Panc1 (cell line): ENCODE data around the gene CHMP6. TPM values are rescaled to one million over a fixed set of nuclear protein-coding genes. Genes with fewer than 3 reads are reported as not detected.
A peak's percentile ranks its signal among the peaks of the same experiment; 100 is the strongest.

Experiments
- ATAC-seq: fragments of 200-7000 bp; cut with Tn5 transposase; 2 replicates; pipeline ENCODE4 v1.9.1; 2020; ENCODE audit warnings: mild to moderate bottlenecking, moderate library complexity
- BruUV-seq: library from RNA; stranded (reverse); fragments of 400-500 nt; replicated peaks from 2 replicates; lab custom pipeline; 2021; lab: Mats Ljungman, UMichigan
- CTCF ChIA-PET: fragments of 300-600 bp; sonication (Branson Sonifier 250); formaldehyde crosslinking; loops from one replicate; lab custom pipeline; 2022; ENCODE audit warnings: antibody characterized with exemption; lab: Charles Lee
- POLR2A ChIA-PET: fragments of 300-600 bp; sonication (Branson Sonifier 250); formaldehyde crosslinking; loops from one replicate; lab custom pipeline; 2022; ENCODE audit warnings: antibody characterized with exemption; lab: Charles Lee
- DNase-seq: peaks from one replicate; pipeline ENCODE4 v3.0.0-alpha.2; 2010; ENCODE audit warnings: low read depth, low spot score
- H3K27ac ChIP-seq: 2 replicates; pipeline ENCODE4 v1.5.1; 2011; ENCODE audit warnings: mild to moderate bottlenecking, low read length, inconsistent platforms
- H3K27me3 ChIP-seq: fragments of 200-500 bp; sonication (Bioruptor generic); 2 replicates; pipeline ENCODE4 v1.6.0; 2014; ENCODE audit warnings: low read length, inconsistent platforms; ENCODE audit not compliant: control insufficient read depth, insufficient read depth
- H3K36me3 ChIP-seq: fragments of 200-500 bp; sonication (Bioruptor generic); 2 replicates; pipeline ENCODE4 v1.5.1; 2014; ENCODE audit warnings: inconsistent platforms, mild to moderate bottlenecking, low read length, moderate library complexity; ENCODE audit not compliant: control insufficient read depth, insufficient read depth
- H3K4me1 ChIP-seq: 2 replicates; pipeline ENCODE4 v1.5.1; 2011; ENCODE audit warnings: inconsistent platforms, mild to moderate bottlenecking, low read length, moderate library complexity; ENCODE audit not compliant: control insufficient read depth, insufficient read depth
- H3K4me3 ChIP-seq, 2 experiments: 2 replicates each; pipeline ENCODE4 v1.5.1; 2011 to 2012; ENCODE audit warnings: low read depth in 2 of 2, low read length in 2 of 2, mild to moderate bottlenecking in 2 of 2, inconsistent platforms in 1 of 2, moderate library complexity in 1 of 2
- H3K9me3 ChIP-seq: fragments of 200-500 bp; sonication (Bioruptor generic); 2 replicates; pipeline ENCODE4 v1.5.1; 2014; ENCODE audit warnings: low read depth, mild to moderate bottlenecking, inconsistent platforms, low read length, moderate library complexity; ENCODE audit not compliant: control insufficient read depth, insufficient read depth
- POLR2AphosphoS5 ChIP-seq: IDR thresholded peaks from 2 replicates; pipeline ENCODE4 v1.6.1; 2012; ENCODE audit warnings: mild to moderate bottlenecking, low read depth, low read length, moderate library complexity
- SIN3A ChIP-seq: IDR thresholded peaks from 2 replicates; pipeline ENCODE4 v1.6.1; 2012; ENCODE audit warnings: low read depth, mild to moderate bottlenecking, low read length, moderate library complexity, borderline replicate concordance; ENCODE audit not compliant: insufficient read depth
- TCF7L2 ChIP-seq: IDR thresholded peaks from 2 replicates; pipeline ENCODE4 v1.6.1; 2011; ENCODE audit warnings: mild to moderate bottlenecking, low read depth, low read length, inconsistent platforms
- in situ Hi-C: cut with HindIII; loops from 2 replicates; pipeline ENCODE4 v1.10.0; 2016; ENCODE audit warnings: low sequenced_read_pairs, low pct_unique_long_range_greater_than_20kb
- intact Hi-C: fragments of 100-400 bp; cut with micrococcal nuclease; formaldehyde crosslinking; loops from one replicate; pipeline ENCODE4 v1.10.0; 2022; ENCODE audit not compliant: unreplicated experiment
- total RNA-seq: library from RNA; stranded (reverse); gene quantifications from one replicate; pipeline ENCODE4 v1.2.1, GENCODE V29; 2021; ENCODE audit not compliant: unreplicated experiment
- TF ChIP-seq, protein P1 (sequence below): fragments of 450-650 bp; IDR thresholded peaks from 2 replicates; pipeline ENCODE4 v1.5.1; 2017; ENCODE audit warnings: mild to moderate bottlenecking
- TF ChIP-seq, protein P2 (sequence below), 2 experiments: IDR thresholded peaks; 2 replicates each; pipeline ENCODE4 v1.6.1; 2011 to 2012; ENCODE audit warnings: low read depth in 2 of 2, control low read depth in 1 of 2, low read length in 1 of 2, mild to moderate bottlenecking in 1 of 2, moderate library complexity in 1 of 2; ENCODE audit not compliant: insufficient read depth in 1 of 2

The CHMP6 gene
- total RNA-seq, 1 experiment from 2014 or later: 43.7 TPM

DNA sequence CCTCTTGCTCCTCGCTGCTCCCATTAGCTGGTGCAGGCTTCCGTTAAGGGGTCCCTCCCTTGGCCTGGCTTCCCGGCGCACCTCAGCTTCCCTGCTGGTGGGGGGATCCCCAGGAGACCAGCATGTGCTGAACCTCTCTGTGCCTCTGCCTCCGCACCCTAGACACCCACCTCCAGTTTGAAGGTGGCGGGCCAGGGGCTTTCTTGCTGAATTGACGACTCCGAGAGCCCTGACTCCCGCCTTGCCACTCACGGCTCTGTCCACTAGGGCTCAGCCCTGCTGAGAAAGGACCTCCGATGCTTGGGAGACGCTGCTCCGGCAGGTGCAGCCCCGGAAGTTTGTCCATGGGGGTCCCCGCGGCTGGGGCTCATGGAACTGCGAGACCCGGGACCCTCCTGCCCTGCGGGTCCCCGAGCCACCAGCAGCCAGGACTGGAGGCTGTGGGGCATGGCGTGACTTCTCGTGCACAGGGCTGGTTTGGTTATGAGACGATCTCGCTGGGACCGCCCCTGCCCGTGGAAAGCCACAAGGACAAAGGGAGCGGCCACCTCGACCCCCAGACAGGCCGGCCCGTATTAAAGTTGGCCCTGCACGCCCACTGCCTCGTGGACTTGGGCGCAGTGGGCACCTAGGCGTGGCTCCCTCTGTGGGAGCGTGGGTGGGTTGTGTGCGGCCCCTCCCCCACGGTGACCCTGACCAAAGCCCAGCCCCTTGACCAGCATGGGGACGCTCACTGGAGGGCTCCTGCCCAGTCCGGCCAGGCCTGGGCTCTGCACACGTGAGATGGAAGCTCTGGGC lies 8.1 kb downstream of the CHMP6 start:
- no peak for TF ChIP-seq SIN3A
- ChIA-PET CTCF (no interaction called here), POLR2A (no interaction called here)
- Histone ChIP-seq H3K27ac (no peak overlapping the region), H3K36me3 (no peaks in the 10 kb centered on the region), H3K9me3 (no peaks in the 10 kb centered on the region), H3K4me1 (peaks cover 17% of the 10 kb centered on the region), H3K27me3 (peaks cover 7% of the 10 kb centered on the region; the same call in 1 of the 2 replicates), H3K4me3 (no peak overlapping the region)
- intact Hi-C loops (no loop called here), in situ Hi-C loops (no loop called here)
- ATAC-seq: no peak
- no TSS peak for BruUV-seq
- DNase-seq: no peak

DNA sequence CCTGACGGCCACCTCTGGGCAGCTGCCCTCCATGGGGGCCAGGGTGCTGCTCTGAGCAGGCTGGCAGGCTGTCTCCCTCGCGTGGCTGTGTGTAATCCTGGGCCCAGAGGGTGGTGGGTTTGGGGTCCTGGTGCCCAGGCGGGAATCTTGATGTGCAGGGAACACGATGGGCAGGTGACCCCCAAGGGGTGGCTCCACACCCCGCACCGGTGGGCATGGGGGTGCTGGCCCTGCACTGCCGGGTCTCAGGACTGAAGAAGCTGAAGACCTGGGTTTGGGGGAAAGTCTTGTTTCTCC lies 8.6 kb downstream of the CHMP6 start:
- H3K4me3 ChIP-seq: no peak overlapping the region
- ATAC-seq (no peak), DNase-seq (no peak)
- H3K27me3 ChIP-seq: peaks cover 9% of the 10 kb centered on the region; the same call in 1 of the 2 replicates
- H3K36me3 ChIP-seq: no peaks in the 10 kb centered on the region
- H3K9me3 ChIP-seq: no peaks in the 10 kb centered on the region
- in situ Hi-C loops (no loop called here), intact Hi-C loops (no loop called here)
- POLR2A ChIA-PET: no interaction called here
- peaks cover 17% of the 10 kb centered on the region for H3K4me1 ChIP-seq
- no TSS peak for BruUV-seq
- no peak overlapping the region for H3K27ac ChIP-seq
- CTCF ChIA-PET: interaction anchor here (0.5 kb wide), 1 partner anchor 1127 kb away, joined by 4 read pairs; no protein-coding TSS in a partner anchor
- TF ChIP-seq, protein P1, sequence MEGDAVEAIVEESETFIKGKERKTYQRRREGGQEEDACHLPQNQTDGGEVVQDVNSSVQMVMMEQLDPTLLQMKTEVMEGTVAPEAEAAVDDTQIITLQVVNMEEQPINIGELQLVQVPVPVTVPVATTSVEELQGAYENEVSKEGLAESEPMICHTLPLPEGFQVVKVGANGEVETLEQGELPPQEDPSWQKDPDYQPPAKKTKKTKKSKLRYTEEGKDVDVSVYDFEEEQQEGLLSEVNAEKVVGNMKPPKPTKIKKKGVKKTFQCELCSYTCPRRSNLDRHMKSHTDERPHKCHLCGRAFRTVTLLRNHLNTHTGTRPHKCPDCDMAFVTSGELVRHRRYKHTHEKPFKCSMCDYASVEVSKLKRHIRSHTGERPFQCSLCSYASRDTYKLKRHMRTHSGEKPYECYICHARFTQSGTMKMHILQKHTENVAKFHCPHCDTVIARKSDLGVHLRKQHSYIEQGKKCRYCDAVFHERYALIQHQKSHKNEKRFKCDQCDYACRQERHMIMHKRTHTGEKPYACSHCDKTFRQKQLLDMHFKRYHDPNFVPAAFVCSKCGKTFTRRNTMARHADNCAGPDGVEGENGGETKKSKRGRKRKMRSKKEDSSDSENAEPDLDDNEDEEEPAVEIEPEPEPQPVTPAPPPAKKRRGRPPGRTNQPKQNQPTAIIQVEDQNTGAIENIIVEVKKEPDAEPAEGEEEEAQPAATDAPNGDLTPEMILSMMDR: no peak
- TF ChIP-seq, protein P2, sequence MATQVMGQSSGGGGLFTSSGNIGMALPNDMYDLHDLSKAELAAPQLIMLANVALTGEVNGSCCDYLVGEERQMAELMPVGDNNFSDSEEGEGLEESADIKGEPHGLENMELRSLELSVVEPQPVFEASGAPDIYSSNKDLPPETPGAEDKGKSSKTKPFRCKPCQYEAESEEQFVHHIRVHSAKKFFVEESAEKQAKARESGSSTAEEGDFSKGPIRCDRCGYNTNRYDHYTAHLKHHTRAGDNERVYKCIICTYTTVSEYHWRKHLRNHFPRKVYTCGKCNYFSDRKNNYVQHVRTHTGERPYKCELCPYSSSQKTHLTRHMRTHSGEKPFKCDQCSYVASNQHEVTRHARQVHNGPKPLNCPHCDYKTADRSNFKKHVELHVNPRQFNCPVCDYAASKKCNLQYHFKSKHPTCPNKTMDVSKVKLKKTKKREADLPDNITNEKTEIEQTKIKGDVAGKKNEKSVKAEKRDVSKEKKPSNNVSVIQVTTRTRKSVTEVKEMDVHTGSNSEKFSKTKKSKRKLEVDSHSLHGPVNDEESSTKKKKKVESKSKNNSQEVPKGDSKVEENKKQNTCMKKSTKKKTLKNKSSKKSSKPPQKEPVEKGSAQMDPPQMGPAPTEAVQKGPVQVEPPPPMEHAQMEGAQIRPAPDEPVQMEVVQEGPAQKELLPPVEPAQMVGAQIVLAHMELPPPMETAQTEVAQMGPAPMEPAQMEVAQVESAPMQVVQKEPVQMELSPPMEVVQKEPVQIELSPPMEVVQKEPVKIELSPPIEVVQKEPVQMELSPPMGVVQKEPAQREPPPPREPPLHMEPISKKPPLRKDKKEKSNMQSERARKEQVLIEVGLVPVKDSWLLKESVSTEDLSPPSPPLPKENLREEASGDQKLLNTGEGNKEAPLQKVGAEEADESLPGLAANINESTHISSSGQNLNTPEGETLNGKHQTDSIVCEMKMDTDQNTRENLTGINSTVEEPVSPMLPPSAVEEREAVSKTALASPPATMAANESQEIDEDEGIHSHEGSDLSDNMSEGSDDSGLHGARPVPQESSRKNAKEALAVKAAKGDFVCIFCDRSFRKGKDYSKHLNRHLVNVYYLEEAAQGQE (IDR thresholded peaks at IDR 0.05; ENCODE audit: insufficient read depth in 1 of 2, low read depth in 2 of 2, low read length in 1 of 2): no peak
- TF ChIP-seq POLR2AphosphoS5 (no peak), SIN3A (no peak), TCF7L2 (no peak)

DNA sequence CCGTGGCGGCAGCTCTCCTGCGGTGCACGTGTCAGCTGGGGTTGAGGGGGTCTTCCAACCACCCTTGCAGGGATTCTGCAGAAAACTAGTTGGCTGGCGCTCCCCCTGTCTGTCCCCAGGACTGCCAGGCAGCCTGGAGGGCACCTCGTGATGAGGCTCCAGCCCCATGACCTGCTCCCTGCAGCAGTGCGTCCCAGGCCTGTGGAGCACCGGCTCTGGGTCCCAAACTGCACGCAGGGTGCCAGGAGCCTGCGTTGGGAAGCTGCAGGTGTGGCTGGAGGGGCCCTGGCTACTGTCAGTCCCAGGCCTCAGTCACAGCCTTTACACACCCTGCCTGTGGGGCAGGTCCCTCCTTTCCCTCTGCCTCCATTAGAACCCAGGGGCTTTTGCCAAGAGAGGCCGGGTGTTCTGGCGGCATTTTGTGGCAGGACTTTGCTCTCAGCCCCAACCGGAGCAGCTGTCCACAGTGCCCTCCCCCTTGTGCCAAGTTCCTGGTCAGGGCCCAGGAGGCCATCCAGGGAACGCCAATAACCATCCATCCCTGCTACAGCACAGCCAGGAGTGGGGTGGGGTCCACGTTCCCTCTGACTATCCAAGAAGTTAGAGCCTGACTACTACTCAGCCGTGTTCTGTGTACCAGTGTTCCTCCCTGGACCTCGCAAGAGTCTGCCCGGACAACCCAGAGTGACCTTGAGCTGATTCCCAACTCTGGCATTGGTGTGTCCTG lies 9.2 kb downstream of the CHMP6 start:
- H3K36me3 ChIP-seq: no peaks in the 10 kb centered on the region
- H3K9me3 ChIP-seq: no peaks in the 10 kb centered on the region
- in situ Hi-C loops (no loop called here), intact Hi-C loops (no loop called here)
- H3K4me1 ChIP-seq: peaks cover 17% of the 10 kb centered on the region
- TF ChIP-seq TCF7L2 (no peak), POLR2AphosphoS5 (no peak), SIN3A (no peak)
- TF ChIP-seq, protein P2 (IDR thresholded peaks at IDR 0.05; ENCODE audit: insufficient read depth in 1 of 2, low read depth in 2 of 2, low read length in 1 of 2): no peak
- TF ChIP-seq, protein P1: no peak
- peaks cover 9% of the 10 kb centered on the region for H3K27me3 ChIP-seq
- H3K4me3 ChIP-seq: no peak overlapping the region
- BruUV-seq: no TSS peak
- DNase-seq (no peak), ATAC-seq (peak; percentile 2; the same call in 1 of the 2 replicates)
- ChIA-PET CTCF (interaction anchor here (0.5 kb wide), 1 partner anchor 1127 kb away, joined by 4 read pairs; no protein-coding TSS in a partner anchor), POLR2A (no interaction called here)
- H3K27ac ChIP-seq: no peak overlapping the region
